ENCODE measurements around the gene GPR143.

GPR143 gene

GRCh38 chrX:9676306-9676705 lies 89.3 kb downstream of the GPR143 start:
- no peak for DNase-seq (ENCODE audit: low read depth in 2 of 2, low spot score in 1 of 2)

Data from stimulated activated CD8-positive, alpha-beta memory T cell treated with anti-CD3 and anti-CD28 coated beads, Interleukin-4, amount 100 ng/mL, for 4 hours (primary cell).